Measurements from ENCODE around the gene SLC45A2.
"Not testable (repeated sequence)": the region's sequence is repeated elsewhere in the genome, so short reads cannot be mapped to it uniquely, and the experiment has no call there.

The SLC45A2 gene

DNA sequence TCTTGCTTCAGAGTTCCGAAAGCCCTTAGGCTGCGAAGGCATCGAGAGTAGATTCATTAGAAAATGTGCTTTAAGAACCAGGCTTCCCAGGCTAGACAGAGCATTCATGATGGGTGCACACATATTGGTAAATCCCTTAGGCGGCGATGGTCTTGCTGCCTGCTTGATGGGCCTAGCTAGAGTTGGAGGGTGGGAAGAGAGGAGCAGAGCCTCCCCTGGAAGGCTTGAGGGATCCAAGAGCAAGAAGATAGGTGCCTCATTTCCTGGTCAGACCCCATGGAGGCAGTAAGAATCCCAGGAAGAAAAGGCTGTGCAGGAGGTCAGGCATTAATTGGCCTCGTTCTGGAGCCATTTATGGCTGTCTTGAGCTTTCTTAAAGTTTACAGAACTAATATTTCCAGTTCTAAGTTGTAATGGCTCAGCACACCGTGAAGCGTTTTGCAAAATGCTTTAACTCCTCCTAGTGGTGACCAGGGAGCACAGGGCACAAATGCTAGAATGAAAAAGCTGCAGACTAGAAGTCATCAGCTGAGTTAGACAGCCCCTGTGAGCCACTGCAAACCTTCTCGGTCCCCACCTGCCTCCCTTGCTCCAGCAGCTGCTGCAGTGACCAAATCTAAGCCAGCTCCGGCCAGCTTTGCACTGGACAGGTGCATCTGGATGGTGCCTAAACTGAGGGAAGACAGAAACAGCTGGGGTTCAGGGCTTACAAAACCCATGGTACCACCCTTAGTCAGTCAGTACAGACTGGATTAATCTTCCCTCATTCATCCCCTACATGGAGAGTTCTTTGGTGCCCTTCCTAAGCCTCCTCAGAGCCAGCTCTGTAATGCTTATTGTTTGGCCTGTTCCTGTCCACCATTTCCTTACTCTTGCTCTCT, 14.7 kb downstream of the SLC45A2 start:
- DNase-seq (ENCODE audit: low read depth in 3 of 3): no peak

DNA sequence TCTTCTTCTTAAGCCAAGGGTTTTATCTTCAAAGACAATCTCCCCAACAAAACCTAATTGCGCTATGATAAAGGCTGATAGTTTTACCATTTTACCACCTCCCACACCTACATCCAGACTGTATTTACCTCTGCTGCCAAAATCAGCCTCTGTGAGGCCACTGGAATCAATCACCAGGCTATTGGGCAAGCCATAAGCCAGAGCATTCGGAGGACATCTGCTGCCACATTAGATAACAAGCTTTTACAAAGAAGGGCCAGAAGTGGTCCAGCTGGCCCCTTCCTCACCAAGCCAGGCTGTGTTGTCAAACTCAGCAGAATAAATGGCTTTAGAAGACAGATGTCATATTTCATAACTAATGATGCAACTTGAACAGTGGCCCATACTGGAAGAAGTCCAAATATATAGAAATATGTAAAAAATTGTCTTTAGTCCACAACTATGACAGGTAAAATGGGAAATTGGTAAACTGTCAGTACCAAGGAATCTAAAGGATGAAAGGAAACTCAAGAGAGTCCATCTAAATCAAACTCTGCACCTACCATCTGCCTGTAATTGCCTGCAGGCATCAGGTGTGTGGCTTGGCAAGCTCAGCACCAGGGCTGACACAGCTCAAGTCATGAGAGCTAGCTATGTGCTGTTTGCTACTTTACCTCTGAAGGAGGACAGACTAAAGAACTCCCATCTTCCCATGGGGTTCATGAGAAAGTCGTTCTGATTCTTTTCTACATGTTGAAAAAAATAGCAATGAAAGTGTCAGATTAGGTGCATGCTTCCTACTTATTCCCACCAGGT, 16.1 kb downstream of the SLC45A2 start:
- DNase-seq (ENCODE audit: low read depth in 3 of 3): no peak

DNA sequence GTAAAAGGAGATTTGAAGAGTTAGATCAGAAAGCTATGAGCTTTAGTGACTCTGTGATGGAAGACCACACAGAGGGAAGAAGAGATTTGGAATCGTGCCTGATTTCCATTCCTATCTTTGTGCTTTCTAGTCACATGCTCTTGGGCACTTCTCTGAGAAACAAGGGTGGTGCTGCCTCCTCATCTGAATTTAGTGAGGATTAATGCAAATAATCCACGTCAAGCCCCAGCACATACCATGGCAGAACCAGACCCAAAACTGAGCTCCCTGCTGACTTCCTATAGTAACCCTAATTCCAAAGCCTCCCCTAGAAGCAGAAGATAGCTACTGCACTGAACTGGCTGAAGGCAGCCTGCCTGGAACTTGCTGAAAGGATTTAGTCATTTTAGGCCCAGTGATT, 17.7 kb downstream of the SLC45A2 start:
- no peak for DNase-seq (ENCODE audit: low read depth in 3 of 3)

GRCh38 chr5:33964132-33964700, 20.3 kb downstream of the SLC45A2 start:
- DNase-seq (ENCODE audit: low read depth in 3 of 3): no peak

DNA sequence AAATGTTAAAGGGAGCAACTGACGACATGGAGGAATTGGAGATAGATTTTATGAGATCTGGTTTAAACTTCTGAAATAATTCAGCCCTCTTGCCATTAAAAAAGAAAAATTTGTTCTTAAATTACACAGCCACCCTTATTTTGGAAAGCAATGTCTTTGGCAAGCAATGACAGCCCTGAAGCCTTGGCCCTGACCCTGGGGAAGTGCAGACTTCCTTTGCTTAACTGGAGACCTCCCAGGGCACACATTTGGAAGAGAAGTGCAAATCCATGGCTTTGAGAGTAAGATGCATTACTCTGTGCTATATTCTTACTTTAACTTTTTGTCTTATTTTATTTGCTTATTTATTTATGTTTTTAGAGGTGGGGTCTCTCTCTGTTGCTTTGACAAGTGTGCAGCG, 26.3 kb downstream of the SLC45A2 start:
- DNase-seq (ENCODE audit: low read depth in 3 of 3): no peak

DNA sequence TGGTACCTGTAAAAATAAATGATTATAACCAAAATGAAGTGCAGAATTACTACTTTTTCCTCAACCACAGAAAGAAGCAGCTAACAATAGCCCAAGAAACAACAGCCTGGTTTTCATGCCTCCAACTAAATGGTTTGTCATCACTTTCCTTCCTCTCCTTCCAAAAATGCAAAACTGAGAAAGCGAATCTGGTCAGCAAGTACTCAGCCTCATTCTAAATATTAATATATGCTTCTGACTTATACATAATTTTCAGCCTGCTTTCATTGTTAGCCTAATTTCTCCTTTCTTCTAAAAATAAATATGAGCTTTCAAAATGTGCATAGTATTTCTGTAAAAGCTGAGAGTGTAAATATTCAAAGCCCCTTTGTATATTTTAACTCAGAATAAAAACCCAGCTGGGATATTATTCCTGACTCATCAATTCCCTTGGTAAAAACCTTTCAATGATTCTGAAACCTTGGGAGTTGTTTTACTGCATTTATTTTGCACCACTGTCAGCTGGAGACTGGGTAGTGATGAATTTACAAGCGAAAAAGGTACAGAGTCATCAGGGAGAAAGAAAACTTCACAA, 26.8 kb downstream of the SLC45A2 start:
- DNase-seq (ENCODE audit: low read depth in 3 of 3): no peak

DNA sequence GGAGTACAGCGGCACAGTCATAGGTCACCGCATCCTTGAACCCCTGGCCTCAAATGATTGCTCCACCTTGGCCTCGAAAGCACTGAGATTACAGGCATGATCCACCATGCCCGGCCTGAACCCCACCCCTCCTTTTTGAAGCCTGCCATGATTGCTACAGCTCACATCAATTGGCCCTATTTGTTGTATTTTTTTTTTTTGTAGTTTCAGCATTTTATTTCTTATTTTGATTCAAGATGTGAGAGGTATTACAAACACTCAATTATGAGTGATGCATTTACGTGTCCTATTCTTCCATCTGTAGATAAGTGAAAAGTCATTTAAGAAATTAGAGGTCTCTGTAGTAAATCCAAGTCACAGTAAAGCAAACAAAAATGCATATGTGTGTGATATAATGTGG, 32.3 kb downstream of the SLC45A2 start:
- not testable (repeated sequence) for DNase-seq (ENCODE audit: low read depth in 3 of 3)

- DNase-seq (ENCODE audit: low read depth in 3 of 3): no peak
These were observed 39.9 kb downstream of the SLC45A2 start for GRCh38 chr5:33944543-33945132.

DNA sequence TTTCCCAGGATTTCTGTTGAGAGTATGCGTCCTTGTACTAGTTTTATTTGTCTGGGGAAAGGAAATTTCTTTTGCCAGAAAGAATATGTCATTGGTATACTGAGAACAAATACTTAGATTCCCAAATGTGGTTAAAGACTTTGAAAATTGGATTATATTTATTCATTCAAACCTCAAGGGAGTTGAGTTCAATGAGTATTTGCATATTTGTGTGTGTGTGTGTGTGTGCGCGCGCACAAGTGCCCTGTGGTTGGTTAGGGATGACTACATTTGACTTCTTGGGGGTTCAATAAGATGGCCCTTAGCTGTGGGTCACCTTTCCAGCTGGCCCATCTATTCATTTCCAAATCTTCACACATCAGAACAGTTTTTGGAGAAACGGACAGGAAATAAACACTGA, 43.4 kb downstream of the SLC45A2 start:
- DNase-seq (ENCODE audit: low read depth in 3 of 3): no peak

GRCh38 chr5:33939556-33940262, 44.8 kb downstream of the SLC45A2 start:
- no peak for DNase-seq (ENCODE audit: low read depth in 3 of 3)

GRCh38 chr5:33938881-33939280, 45.6 kb downstream of the SLC45A2 start:
- DNase-seq (ENCODE audit: low read depth in 3 of 3): no peak

DNA sequence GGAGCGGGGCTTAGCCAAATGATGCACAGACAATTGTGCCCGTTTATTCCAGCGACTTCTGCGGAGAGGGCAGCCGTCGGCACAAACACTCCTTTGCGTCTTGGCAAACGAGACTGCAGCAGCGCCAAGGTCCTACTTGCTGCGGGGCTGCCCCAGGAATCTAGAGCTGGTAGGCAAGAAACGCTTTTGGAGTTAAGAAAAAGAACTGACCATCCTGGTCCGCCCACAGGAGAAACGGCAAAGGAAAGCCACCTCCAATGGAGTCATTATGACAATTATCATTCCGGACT, 46.0 kb downstream of the SLC45A2 start:
- no peak for DNase-seq (ENCODE audit: low read depth in 3 of 3)

DNA sequence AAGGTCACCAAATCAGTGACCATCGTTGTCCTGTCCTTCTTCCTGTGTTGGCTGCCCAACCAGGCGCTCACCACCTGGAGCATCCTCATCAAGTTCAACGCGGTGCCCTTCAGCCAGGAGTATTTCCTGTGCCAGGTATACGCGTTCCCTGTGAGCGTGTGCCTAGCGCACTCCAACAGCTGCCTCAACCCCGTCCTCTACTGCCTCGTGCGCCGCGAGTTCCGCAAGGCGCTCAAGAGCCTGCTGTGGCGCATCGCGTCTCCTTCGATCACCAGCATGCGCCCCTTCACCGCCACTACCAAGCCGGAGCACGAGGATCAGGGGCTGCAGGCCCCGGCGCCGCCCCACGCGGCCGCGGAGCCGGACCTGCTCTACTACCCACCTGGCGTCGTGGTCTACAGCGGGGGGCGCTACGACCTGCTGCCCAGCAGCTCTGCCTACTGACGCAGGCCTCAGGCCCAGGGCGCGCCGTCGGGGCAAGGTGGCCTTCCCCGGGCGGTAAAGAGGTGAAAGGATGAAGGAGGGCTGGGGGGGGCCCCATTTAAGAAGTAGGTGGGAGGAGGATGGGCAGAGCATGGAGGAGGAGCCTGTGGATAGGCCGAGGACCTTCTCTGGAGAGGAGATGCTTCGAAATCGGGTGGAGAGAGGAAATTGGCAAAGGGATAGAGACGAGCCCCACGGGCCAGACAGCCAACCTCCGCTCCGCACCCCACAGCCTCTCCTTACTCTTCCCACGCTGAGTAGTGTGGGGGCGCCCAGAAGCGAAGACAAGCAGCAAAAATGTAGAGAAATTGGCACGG, 46.6 kb downstream of the SLC45A2 start:
- no peak for DNase-seq (ENCODE audit: low read depth in 3 of 3)

- no peak for DNase-seq (ENCODE audit: low read depth in 3 of 3)
These were observed 47.3 kb downstream of the SLC45A2 start for GRCh38 chr5:33937017-33937706.

DNA sequence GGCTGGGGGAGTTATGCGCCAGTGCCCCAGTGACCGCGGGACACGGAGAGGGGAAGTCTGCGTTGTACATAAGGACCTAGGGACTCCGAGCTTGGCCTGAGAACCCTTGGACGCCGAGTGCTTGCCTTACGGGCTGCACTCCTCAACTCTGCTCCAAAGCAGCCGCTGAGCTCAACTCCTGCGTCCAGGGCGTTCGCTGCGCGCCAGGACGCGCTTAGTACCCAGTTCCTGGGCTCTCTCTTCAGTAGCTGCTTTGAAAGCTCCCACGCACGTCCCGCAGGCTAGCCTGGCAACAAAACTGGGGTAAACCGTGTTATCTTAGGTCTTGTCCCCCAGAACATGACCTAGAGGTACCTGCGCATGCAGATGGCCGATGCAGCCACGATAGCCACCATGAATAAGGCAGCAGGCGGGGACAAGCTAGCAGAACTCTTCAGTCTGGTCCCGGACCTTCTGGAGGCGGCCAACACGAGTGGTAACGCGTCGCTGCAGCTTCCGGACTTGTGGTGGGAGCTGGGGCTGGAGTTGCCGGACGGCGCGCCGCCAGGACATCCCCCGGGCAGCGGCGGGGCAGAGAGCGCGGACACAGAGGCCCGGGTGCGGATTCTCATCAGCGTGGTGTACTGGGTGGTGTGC, 48.0 kb downstream of the SLC45A2 start, which contains the start of gene RXFP3:
Gene RXFP3 (plus strand): TSS at position 6 of the 636 bp plus-strand sequence. CDS start 355 bp downstream, at position 361.
- DNase-seq (ENCODE audit: low read depth in 3 of 3): no peak

- no peak for DNase-seq (ENCODE audit: low read depth in 3 of 3)
These were observed 48.5 kb downstream of the SLC45A2 start for GRCh38 chr5:33936004-33936380.

GRCh38 chr5:33934176-33934575, 50.3 kb downstream of the SLC45A2 start:
- no peak for DNase-seq (ENCODE audit: low read depth in 3 of 3)

DNA sequence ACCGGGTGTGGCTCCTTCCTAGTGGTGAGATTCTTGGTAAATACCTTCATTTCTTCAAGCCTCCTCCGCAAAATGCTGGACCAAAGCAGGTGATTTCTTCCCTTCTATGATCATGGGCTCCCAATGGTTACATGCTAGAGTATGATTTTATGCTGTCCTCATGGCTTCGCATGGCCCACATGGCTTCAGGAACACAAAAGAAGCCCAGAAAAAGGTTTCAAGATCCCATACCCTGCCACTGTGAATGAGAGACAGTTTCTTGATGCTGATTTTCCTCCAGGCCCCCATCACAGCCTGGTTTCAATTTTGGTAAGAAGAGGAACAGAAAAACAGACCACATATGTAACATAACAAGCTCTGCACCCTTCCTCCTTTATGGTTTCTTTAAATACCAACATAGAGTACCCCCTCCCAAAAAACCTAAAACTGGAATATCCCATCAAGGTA, 50.7 kb downstream of the SLC45A2 start:
- no peak for DNase-seq (ENCODE audit: low read depth in 3 of 3)

DNA sequence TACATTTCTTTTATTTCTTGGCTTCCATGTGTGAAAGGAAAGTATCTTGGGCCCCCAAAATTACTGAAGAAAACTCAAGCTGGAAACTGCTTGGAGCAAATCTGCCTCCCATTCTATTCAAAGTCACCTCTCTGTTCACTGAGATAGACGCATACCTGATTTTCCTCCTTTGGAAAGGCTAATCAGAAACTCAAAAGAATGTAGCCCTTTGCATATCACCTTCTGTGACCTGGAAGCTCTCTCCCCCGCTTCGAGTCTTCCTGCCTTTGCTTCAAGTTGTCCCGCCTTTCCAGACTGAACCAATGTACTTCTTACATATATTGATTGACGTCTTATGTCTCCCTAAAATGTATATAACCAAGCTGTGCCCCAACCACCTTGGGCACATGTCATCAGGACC, 53.4 kb downstream of the SLC45A2 start:
- DNase-seq (ENCODE audit: low read depth in 3 of 3): no peak
